Heart left ventricle (tissue), 13 donors: ENCODE data around the gene TMF1.

Experiments
- POLR2A ChIP-seq, 2 donors: fragments of 450-650 bp; IDR thresholded peaks; one replicate each; pipeline ENCODE4 v1.6.1; 2017; ENCODE audit warnings: antibody characterized with exemption in 2 of 2, mild to moderate bottlenecking in 2 of 2, moderate library complexity in 2 of 2
- TF ChIP-seq, protein P1 (sequence below), 12 donors: fragments of 200-600 bp; sonication (generic) in 4 of 12; IDR thresholded peaks; one replicate each; pipeline versions ENCODE4 v1.5.0 to v1.8.0; 2018 to 2022; ENCODE audit warnings: antibody characterized with exemption in 12 of 12, mild to moderate bottlenecking in 5 of 12
- donor health status: ischemic (EF 13 %, LVEDD 7.1; RV severe dilation, severe dysfunction).
- donor health status: DM: no; HTN: yes; CAD: no.
- donor health status: DM: no; HTN: no; CAD: no.
- donor health status: ischemic (EF 25% LVEDD 6.9; RV normal size, moderate dysfunction).
- donor health status: ischemic (EF 25% LVEDD 5.7; RV mildly dilated, moderate dysfunction).
- donor health status: ischemic (EF 35%, LVEDD 5.7; RV mildly dilated, moderate dysfunction).
- donor health status: nonischemic (EF 11% LVEDD 7.7; RV severe dilation, severe dysfunction).
- donor health status: DM: yes; HTN: yes; CAD: no.
- donor health status: PGD.
- donor health status: ischemic (EF 29% LVEDD 5.4; RV normal size, mild dysfunction).
- donor health status: nonischemic (EF 23%, LVEDD 6.1; RV moderate dilation, normal function).

DNA sequence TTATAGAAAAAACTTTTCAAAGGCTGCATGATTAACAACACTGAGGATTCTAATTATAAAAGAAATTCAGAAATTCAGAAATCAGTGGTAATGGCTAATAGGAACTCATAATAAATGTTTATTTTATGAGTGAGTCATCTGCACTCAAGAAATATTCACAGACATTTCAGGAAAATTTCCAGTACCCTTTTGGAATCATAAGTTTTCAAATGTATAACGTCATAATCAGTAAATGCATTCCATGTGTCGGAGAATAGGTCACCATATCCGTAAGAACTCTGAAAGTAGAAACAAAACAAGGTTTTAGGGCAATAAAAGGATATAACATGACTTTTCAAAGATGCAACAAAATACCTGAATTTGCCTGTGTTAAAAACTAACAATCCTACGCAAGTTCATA, 63.4 kb downstream of the TMF1 start:
- TF ChIP-seq, protein P1, sequence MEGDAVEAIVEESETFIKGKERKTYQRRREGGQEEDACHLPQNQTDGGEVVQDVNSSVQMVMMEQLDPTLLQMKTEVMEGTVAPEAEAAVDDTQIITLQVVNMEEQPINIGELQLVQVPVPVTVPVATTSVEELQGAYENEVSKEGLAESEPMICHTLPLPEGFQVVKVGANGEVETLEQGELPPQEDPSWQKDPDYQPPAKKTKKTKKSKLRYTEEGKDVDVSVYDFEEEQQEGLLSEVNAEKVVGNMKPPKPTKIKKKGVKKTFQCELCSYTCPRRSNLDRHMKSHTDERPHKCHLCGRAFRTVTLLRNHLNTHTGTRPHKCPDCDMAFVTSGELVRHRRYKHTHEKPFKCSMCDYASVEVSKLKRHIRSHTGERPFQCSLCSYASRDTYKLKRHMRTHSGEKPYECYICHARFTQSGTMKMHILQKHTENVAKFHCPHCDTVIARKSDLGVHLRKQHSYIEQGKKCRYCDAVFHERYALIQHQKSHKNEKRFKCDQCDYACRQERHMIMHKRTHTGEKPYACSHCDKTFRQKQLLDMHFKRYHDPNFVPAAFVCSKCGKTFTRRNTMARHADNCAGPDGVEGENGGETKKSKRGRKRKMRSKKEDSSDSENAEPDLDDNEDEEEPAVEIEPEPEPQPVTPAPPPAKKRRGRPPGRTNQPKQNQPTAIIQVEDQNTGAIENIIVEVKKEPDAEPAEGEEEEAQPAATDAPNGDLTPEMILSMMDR (IDR thresholded peaks at IDR 0.05): no peak
- TF ChIP-seq POLR2A (IDR thresholded peaks at IDR 0.05): no peak
